Choroid plexus epithelial cell (primary cell): Measurements from ENCODE around the gene COL4A2.
A peak's percentile ranks its signal among the peaks of the same experiment; 100 is the strongest.

Source experiments
- DNase-seq: peaks from one replicate; pipeline ENCODE4 v3.0.0-alpha.2; 2010; ENCODE audit warnings: low read depth
- H3K4me3 ChIP-seq: 2 replicates; pipeline ENCODE4 v1.5.1; 2011; ENCODE audit warnings: low read depth, mild to moderate bottlenecking, control low read depth, low read length, moderate library complexity
- CTCF ChIP-seq: conservative IDR thresholded peaks from 2 replicates; pipeline ENCODE4 v1.5.1; 2011; ENCODE audit warnings: low read depth, mild to moderate bottlenecking, control low read depth, inconsistent platforms, low read length, moderate library complexity

Gene COL4A2

GRCh38 chr13:110400786-110401533, 93.9 kb downstream of the COL4A2 start:
- H3K4me3 ChIP-seq, result no peak overlapping the region
- peak; percentile 60 for DNase-seq
- no peak for TF ChIP-seq CTCF

GRCh38 chr13:110402299-110403069, 95.4 kb downstream of the COL4A2 start:
- TF ChIP-seq CTCF, result no peak
- H3K4me3 ChIP-seq, result no peak overlapping the region
- DNase-seq, result no peak

- DNase-seq, result peak; percentile 71
- no peak for TF ChIP-seq CTCF
- no peak overlapping the region for H3K4me3 ChIP-seq
These were observed 96.2 kb downstream of the COL4A2 start for GRCh38 chr13:110403315-110403714.

GRCh38 chr13:110403721-110404120, 96.6 kb downstream of the COL4A2 start:
- DNase-seq, result peak; percentile 64

GRCh38 chr13:110404321-110404720, 97.2 kb downstream of the COL4A2 start:
- no peak overlapping the region for H3K4me3 ChIP-seq
- no peak for TF ChIP-seq CTCF
- no peak for DNase-seq

More at GRCh38 chr13:110403721-110404120, 96.6 kb downstream of the COL4A2 start:
- H3K4me3 ChIP-seq, result no peak overlapping the region
- TF ChIP-seq CTCF, result no peak

- TF ChIP-seq CTCF, result no peak
- peak; percentile 70 for DNase-seq
- no peak overlapping the region for H3K4me3 ChIP-seq
These were observed 98.7 kb downstream of the COL4A2 start for GRCh38 chr13:110405597-110406450.
